H1 (cell line): ENCODE data around the gene DHRS1. TPM values are rescaled to one million over a fixed set of nuclear protein-coding genes. Genes with fewer than 3 reads are reported as not detected.

Source experiments
- FOSL1 ChIP-seq: IDR thresholded peaks from 2 replicates; pipeline ENCODE4 v1.6.1; 2011; ENCODE audit warnings: mild to moderate bottlenecking, low read depth, low read length, moderate library complexity; ENCODE audit not compliant: insufficient read depth
- PHF8 ChIP-seq: fragments of 200-600 bp; sonication (generic); conservative IDR thresholded peaks from 2 replicates; pipeline ENCODE4 v1.7.1; 2012; ENCODE audit warnings: low read depth, mild to moderate bottlenecking, inconsistent platforms, low read length, moderate library complexity
- RNF2 ChIP-seq: fragments of 200-900, 300-1000 bp; sonication (generic); IDR thresholded peaks from 2 replicates; pipeline ENCODE4 v1.7.1; 2016; ENCODE audit warnings: borderline replicate concordance, low read depth, mild to moderate bottlenecking, antibody characterized with exemption, low read length; ENCODE audit not compliant: poor library complexity, severe bottlenecking; ENCODE audit errors: missing control alignments
- TCF12 ChIP-seq: IDR thresholded peaks from 2 replicates; pipeline ENCODE4 v1.6.1; 2011; ENCODE audit warnings: low read depth, mild to moderate bottlenecking, low read length
- polyA plus RNA-seq, 7 experiments: library from polyadenylated mRNA; depleted of rRNA in 3 of 7; stranded (reverse) in 5 of 7; unstranded in 2 of 7; fragments of >200 nt in 5 of 7; fragments of 200-250 nt in 2 of 7; gene quantifications; 1 replicate in 5 of 7; 2 replicates in 1 of 7; 4 replicates in 1 of 7; pipeline versions ENCODE4 v1.2.1 to v1.2.3, GENCODE V29; 2011 to 2013; ENCODE audit warnings: missing spikeins in 2 of 7, mixed read lengths in 2 of 7
- total RNA-seq: library from RNA; stranded (reverse); fragmentation: NEBNext Ultra II Directional; extraction: Animal tissue kit (Norgen Biotek cat#: 25700); gene quantifications from 2 replicates; pipeline ENCODE4 v1.2.1, GENCODE V29; 2021

The DHRS1 gene
- total and polyA plus RNA-seq, 2 of the 8 experiments (the other 6 are each of a cell fraction or from before 2014, with no cell fraction given) = 8.8 to 31.7 TPM

- no peak for TF ChIP-seq PHF8
- no peak for TF ChIP-seq TCF12
- no peak for TF ChIP-seq FOSL1
- no peak for TF ChIP-seq RNF2
Observed at GRCh38 chr14:24280797-24281460, 18.7 kb downstream of the DHRS1 start (continued).
